ENCODE data around the gene ZKSCAN2.
A peak's percentile ranks its signal among the peaks of the same experiment; 100 is the strongest.

Gene ZKSCAN2

GRCh38 chr16:25223964-25224363 is 33.7 kb downstream of the ZKSCAN2 start:
- no peak for DNase-seq (ENCODE audit: low spot score)

- no peak for DNase-seq (ENCODE audit: low spot score)
Measured at GRCh38 chr16:25222959-25223358, 34.7 kb downstream of the ZKSCAN2 start.

- no peak for DNase-seq (ENCODE audit: low spot score)
Measured at GRCh38 chr16:25219070-25219737, 38.4 kb downstream of the ZKSCAN2 start.

- no peak for DNase-seq (ENCODE audit: low spot score)
Measured at GRCh38 chr16:25217921-25218320, 39.7 kb downstream of the ZKSCAN2 start.

- DNase-seq (ENCODE audit: low spot score): no peak
Measured at GRCh38 chr16:25217112-25217511, 40.5 kb downstream of the ZKSCAN2 start.

GRCh38 chr16:25213709-25214397 is 43.8 kb downstream of the ZKSCAN2 start:
- no peak for DNase-seq (ENCODE audit: low spot score)

- no peak for DNase-seq (ENCODE audit: low spot score)
Measured at GRCh38 chr16:25212636-25213035, 45.0 kb downstream of the ZKSCAN2 start.

- DNase-seq (ENCODE audit: low spot score): peak; percentile 88
Measured at GRCh38 chr16:25210758-25211157, 46.9 kb downstream of the ZKSCAN2 start.

- DNase-seq (ENCODE audit: low spot score): no peak
Measured at GRCh38 chr16:25199457-25199856, 58.2 kb downstream of the ZKSCAN2 start.

GRCh38 chr16:25198021-25198420 is 59.6 kb downstream of the ZKSCAN2 start:
- peak; percentile 57 for DNase-seq (ENCODE audit: low spot score)

GRCh38 chr16:25194273-25194878 is 63.3 kb downstream of the ZKSCAN2 start:
- DNase-seq (ENCODE audit: low spot score): no peak

GRCh38 chr16:25192096-25192495 is 65.5 kb downstream of the ZKSCAN2 start:
- DNase-seq (ENCODE audit: low spot score): no peak

GRCh38 chr16:25189305-25189704 is 68.3 kb downstream of the ZKSCAN2 start:
- no peak for DNase-seq (ENCODE audit: low spot score)

GRCh38 chr16:25187491-25187795 is 70.2 kb downstream of the ZKSCAN2 start:
- no peak for DNase-seq (ENCODE audit: low spot score)

Data from RKO (cell line).